Suppressor macrophage treated with lipopolysaccharide for 1 hour (primary cell): Measurements from ENCODE around the gene C6orf89.

Source experiments
- DNase-seq, 3 donors: peaks; one replicate each; pipeline ENCODE4 v3.0.0-alpha.2; 2020 to 2022

C6orf89 gene

GRCh38 chr6:36970892-36971842, 85.4 kb downstream of the C6orf89 start:
- DNase-seq: no peak

- no peak for DNase-seq
Observed at GRCh38 chr6:36971921-36972673, 86.3 kb downstream of the C6orf89 start.

GRCh38 chr6:36973190-36973589, 87.4 kb downstream of the C6orf89 start:
- no peak for DNase-seq

GRCh38 chr6:36973647-36974046, 87.9 kb downstream of the C6orf89 start:
- no peak for DNase-seq

- no peak for DNase-seq
Observed at GRCh38 chr6:36975231-36976006, 89.7 kb downstream of the C6orf89 start.

GRCh38 chr6:36976007-36976264, 90.2 kb downstream of the C6orf89 start:
- no peak for DNase-seq

GRCh38 chr6:36976509-36976908, 90.8 kb downstream of the C6orf89 start:
- DNase-seq: no peak

GRCh38 chr6:36976931-36977330, 91.2 kb downstream of the C6orf89 start:
- DNase-seq: no peak

GRCh38 chr6:36977470-36977941, 91.8 kb downstream of the C6orf89 start:
- peak; percentile 24 to 46 (median 29) for DNase-seq
